ENCODE measurements around the gene DYNC1I2. TPM values are rescaled to one million over a fixed set of nuclear protein-coding genes. Genes with fewer than 3 reads are reported as not detected.

Gene DYNC1I2
- 97.0 and 108 TPM in 2 replicates for total RNA-seq

GRCh38 chr2:171687287-171688128, at the start of gene DYNC1I2:
DYNC1I2 (plus strand) TSS chr2:171687469; CDS start chr2:171690156, 2,687 bp downstream.

Other genes starting within 250 kb of the DYNC1I2 start
- gene CYBRD1, start 165.0 kb upstream of the DYNC1I2 start, total RNA-seq, result 37.9 and 129 TPM in 2 replicates
- 14.5 and 16.2 TPM in 2 replicates for gene SLC25A12, start 206.8 kb downstream of the DYNC1I2 start, total RNA-seq
- gene HAT1, start 235.0 kb downstream of the DYNC1I2 start, total RNA-seq, result 26.7 and 37.4 TPM in 2 replicates

All from epithelial cell of alveolus of lung (primary cell).